COR-L47 (cell line): ENCODE measurements around the gene PLXDC2.
"Not testable (repeated sequence)": the region's sequence is repeated elsewhere in the genome, so short reads cannot be mapped to it uniquely, and the experiment has no call there.

Experiments used
- DNase-seq: peaks from one replicate; lab custom pipeline; 2025; lab: John Stamatoyannopoulos, UW

The PLXDC2 gene

DNA sequence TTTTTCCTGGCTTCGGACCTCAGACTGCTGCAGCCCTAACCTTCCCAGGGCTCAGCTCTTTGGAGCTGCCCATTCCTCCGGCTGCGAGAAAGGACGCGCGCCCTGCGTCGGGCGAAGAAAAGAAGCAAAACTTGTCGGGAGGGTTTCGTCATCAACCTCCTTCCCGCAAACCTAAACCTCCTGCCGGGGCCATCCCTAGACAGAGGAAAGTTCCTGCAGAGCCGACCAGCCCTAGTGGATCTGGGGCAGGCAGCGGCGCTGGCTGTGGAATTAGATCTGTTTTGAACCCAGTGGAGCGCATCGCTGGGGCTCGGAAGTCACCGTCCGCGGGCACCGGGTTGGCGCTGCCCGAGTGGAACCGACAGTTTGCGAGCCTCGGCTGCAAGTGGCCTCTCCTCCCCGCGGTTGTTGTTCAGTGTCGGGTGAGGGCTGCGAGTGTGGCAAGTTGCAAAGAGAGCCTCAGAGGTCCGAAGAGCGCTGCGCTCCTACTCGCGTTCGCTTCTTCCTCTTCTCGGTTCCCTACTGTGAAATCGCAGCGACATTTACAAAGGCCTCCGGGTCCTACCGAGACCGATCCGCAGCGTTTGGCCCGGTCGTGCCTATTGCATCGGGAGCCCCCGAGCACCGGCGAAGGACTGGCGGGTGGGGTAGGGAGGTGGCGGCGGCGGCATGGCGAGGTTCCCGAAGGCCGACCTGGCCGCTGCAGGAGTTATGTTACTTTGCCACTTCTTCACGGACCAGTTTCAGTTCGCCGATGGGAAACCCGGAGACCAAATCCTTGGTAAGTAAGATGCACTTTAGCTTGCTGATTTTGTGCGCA is at the start of gene PLXDC2:
PLXDC2 (plus strand) TSS at position 22 of the 820 bp plus-strand sequence.
- no peak for DNase-seq

DNA sequence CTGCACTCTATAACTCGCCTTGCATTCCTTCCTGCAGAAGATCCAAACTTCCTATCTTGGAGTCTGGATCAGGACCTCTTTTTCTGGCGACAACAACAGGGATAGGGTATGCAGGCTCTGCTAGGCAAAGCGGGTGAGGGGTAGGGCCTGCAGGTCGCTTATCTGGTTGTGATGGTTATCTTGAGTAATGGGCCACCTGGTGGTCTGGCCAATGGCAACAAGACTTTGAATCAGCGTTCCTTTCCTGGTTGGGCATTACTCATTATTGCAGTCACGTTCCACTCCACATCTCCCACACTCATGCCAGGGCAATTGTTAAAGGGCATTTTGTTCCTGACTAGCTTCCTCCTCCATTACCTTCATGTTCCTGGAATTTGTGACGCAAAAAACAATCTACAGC is 48.4 kb upstream of the PLXDC2 start:
- no peak for DNase-seq

DNA sequence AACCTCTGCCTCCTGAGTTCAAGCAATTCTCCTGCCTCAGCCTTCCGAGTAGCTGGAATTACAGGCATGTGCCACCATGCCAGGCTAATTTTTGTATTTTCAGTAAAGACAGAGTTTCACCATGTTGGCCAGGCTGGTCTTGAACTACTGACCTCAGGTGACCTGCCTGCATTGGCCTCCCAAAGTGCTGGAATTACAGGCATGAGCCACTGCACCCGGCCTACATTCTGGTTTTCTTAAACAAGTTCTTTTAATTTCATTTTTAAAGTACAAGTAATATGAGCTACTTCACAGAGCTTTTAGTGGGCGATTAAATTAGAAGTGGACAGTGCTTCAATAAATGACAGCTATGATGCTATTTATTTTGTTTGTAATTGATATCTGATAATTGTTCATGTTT is 46.4 kb upstream of the PLXDC2 start:
- not testable (repeated sequence) for DNase-seq

DNA sequence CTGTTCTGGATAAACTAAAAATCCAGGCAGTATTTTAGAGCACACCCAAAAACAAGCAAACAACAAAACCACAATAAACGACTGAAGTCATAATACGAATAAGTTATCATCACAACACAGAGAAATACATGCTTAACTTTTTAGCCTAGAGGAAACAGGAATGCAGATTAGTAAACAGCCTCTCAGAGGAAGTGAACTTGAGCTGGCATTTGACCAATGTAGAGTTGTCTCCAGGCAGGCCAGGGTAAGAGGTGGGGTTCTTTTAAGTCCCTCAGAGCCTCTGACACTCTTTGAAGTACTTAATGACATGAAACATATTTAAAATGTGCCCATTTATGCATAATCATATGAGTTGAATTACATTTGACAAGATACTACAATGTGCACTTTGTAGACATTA is 43.3 kb upstream of the PLXDC2 start:
- no peak for DNase-seq

DNA sequence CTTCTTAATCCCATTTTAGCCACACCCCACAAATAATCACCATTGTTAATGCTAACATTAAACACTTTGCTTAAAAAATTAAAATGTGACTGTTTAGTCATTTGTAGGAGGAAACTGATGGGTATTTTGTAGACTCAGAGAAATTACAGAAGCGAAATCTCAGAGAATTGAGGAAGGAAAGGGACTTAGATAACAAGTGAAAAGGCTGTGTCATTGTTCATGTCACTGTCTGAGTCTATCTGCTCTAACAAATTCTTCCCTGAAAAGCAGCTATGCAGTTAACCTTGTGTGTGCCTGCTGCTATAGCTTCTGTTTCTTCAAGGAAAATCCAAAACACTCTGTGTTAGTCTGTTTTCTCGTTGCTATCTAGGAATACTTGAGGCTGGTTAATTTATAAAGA is 40.9 kb upstream of the PLXDC2 start:
- no peak for DNase-seq

DNA sequence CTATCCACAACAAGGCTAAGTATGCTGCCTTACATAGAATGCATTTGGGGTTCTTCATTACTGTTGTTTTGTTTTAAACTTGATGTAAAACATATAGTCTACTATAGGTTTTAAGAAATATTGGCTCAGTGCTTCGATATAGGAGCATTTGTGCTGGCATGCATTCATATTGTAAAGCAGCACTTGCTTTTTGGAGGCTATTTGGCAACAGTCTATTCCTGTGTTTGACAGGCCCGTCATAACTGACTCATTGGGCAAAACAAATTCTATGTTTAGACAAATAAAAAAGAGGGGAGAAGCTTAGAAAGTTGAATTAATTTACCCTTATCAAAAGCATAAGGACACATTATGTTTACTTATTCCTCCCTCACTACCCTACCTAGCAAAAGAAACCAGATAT is 38.4 kb upstream of the PLXDC2 start:
- DNase-seq = no peak

DNA sequence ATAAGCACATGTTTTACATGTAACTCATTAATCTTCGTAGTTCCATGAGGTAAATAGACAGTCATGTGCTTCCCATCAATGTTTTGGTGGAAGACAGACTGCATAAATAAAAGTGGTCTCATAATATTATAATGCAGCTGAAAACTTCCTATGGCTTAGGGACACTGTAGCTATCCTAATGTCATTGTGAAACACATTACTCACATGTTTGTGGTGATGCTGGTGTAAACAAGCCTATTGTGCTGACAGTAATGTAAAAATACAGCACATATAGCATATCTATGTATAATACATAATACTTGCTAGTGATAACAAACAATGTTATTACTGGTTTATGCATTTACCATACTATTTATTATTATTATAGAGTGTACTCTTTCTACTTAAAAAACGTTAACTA is 37.2 kb upstream of the PLXDC2 start:
- DNase-seq = no peak

DNA sequence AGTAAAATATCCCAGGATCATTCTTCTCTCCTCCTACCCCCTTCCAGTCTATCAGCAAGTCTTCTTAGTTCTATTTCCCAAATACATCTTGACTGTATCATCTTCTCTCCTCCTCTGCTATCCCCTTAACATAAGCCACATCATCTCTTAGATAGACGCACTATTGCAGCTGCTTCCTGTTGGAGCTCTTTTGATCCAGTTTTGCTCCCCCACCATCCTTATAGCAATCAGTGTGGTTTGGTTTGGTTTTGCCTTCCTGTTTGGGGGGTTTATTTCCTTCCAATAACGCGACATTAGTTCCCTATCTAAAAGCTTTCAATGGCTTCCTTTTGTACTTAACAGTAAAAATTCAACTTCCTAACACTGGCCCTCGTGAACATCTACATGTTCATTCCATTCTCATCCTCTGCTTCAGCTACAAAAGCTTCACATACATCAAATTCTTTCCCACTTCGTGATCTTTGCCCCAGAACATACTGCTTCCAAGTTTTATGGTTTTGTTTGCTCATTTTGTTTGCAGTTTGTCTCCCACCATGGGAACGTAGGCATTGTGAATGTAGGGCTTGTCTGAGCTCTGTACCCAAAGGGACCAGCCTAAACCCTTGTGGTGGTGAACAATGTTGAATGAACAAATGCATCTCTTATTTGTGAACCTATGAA is 33.7 kb upstream of the PLXDC2 start:
- no peak for DNase-seq

DNA sequence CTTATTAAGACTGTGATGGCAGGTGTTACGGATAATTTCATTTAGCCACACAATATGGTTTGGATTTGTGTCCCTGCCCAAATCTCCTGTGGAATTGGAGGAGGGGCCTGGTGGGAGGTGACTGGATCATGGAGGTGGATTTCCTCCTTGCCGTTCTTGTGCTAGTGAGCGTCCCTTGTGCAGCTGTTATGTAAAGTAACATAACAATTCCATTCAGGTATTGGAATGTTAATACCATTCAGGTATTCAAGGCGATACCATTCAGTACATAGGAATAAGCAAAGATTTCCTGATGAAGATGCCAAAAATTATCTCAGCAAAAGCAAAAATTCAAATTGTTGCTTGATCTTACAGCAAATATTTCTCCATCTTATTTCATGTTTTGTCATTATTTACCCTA is 32.5 kb upstream of the PLXDC2 start:
- no peak for DNase-seq

DNA sequence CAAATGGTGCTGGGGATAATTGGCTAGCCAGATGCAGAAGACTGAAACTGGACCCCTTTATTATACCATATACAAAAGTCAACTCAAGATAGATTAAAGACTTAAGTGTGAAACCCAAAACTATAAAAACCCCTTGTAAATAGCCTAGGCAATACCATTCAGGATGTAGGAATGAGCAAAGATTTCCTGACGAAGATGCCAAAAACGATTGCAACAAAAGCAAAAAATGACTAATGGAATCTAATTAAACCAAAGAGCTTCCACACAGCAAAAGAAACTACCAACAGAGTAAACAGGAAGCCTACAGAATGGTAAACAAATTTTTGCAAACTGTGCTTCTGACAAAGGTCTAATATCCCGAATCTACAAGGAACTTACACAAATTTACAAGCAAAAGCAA is 30.9 kb upstream of the PLXDC2 start:
- no peak for DNase-seq

DNA sequence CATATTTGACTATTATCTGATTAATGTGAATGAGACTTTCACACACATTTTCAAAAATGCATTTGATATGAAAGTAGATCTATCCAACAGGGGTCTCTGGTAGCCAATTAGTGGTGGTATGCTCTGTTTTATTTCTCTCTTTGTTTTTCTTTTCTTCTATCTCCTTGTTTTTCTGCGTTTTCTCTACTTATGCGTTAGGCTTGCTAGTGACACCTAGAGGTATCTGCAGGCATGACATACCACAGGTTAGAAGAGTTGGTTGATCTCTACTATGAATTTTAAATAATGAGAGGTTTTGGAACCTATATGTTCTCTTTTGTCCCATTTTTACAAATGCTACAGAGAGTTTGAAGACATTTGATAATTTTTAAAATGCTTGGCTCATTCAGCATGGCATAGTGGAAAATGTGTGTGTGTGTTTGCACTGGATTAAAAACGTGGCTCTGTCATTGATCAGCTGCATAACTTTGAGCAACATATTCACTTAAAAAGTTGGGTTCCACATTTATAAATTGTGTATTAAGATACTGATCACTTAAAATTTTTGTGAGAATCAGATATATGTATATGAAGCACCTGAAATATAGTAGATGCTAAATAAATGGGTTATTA is 28.1 kb upstream of the PLXDC2 start:
- DNase-seq = no peak

DNA sequence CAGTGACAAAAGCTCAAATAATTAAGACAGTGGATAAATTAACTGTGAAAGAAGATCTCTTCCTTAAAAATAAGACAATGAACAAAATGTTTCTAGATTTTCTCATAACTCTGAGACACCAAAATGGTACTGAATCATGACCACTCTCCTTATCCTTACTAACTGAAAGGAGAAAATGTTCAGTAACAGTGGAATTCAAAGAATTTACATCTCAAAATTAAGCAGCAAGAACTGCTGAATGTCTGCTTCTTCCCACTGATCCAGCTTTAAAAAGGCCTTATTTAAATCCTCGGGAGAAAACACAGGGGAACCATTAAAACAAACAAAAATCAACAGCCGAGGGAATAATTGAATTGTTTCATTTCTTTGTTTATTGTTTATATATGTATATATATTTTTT is 27.3 kb upstream of the PLXDC2 start:
- DNase-seq = no peak

DNA sequence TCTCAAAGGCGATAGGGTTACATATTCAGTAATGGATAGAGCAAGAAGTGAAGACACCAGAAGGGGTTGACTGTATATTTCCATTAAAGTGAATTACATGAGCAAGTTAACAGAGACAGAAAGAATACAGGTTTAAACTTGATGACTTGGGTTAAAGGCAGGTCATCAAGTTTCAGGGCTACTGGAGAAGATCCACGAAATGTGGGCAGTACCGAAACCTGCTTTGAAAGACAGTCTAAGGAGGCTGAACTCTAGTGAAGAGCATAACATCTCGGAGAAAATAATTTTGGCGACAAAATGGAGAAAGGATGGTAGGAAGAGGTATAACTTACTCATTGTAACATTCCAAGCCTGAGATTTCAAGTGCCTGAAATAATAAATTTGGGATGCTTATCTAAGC is 26.6 kb upstream of the PLXDC2 start:
- DNase-seq = no peak

DNA sequence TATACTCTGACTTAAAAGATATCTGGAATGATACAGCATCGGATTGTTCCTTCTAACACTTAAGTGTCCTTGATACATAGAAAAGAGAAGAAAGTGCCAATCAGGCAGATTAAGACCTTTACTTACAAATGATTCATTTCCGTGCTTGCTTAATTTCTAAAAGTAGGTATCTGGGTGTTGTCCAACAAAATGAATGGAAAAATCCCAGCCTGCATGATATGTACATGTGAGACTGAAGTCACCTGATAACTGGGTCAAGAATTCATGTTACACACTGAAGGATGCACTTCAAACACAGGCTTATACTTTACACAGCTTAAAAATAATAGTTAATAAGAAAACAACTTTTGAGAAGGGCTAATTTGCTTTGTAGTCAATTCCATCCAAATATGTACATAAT is 25.2 kb upstream of the PLXDC2 start:
- DNase-seq = no peak

DNA sequence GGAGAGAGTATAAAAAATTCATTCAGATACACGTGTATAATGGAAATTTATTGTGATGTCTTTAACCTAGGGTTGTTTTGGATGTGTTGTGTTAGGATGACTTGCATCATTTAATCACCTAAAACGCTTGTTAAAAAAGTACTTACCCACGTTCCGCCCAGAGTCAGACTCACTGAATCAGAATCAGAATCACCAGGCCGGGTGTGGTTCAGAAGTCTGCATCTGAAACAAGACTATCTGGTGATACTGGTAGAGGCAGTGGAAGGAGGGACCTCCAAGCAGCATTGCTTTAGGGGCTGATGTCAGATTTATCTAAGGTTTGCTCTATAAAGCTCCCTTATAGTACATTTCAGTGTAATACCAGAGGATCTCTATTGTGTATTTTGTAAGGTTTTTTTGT is 20.5 kb upstream of the PLXDC2 start:
- no peak for DNase-seq

DNA sequence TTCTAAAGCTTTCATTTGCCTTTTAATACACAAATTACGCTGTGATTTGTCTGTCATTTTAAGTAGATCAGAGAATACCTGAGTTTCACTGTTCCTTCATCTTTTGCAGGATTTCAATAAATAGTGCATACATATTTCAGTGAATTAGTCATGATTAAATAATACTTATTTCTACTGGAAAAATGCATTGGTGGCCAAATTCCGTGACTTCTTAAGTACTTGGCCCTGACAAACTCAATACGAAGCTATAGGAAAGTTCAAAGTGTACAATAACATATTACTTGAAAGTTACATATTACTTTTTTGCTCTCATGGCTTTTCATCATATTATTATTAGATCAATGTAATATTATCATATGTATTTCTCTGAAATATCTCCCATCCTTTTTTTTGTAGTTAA is 16.1 kb upstream of the PLXDC2 start:
- DNase-seq = no peak

DNA sequence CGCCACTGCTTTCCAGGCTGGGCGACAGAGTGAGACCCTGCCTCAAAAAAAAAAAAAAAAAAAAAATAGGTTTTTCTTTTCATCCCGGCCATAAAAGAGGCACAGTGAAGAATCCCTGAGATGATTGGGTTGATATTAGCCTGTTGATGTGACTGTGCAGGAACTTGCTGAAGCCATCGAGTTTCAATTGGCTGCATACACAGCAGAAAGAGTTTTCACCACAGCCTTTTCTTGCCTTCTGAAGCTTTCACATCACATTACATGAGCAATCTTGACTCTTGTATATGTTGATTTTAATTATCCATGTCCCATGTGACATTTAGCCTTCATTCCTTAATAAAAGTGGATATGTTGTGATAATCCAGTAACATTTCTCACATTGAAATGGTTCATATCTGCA is 14.9 kb upstream of the PLXDC2 start:
- DNase-seq = no peak

DNA sequence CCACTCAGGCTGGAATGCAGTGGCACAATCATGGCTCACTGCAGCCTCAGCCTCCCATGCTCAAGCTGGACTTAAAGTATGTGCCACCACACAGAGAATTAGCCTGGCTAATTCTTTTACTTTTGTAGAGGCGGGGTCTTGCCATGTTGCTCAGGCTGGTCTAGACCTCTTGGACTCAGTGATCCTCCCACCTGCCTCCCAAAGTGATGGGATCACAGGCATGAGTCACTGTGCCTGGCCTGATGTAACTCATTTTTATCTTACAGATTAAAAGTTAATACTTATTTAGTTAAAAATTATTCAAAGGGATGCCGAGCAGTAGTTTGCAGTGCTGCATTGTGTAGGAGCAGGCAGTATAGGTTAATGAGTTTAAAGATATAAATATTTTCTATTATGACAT is 12.6 kb upstream of the PLXDC2 start:
- DNase-seq = no peak

DNA sequence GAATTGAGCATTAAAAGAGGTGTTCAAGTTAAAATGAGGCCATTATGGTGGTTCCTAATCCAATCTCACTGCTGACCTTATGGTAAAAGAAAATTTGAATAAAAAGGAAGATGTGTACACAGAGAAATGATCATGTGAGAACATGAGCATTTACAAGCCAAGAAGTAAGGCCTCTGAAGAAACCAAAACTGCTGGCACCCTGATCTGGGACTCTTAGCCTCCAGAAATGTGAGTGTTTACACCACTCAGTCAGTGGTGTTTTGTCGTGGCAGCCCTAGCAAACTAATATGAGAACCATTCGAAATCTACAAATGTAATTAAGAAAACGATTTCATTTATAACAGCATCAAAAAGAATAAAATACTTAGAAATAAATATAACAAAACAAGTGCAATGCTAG is 6.8 kb upstream of the PLXDC2 start:
- DNase-seq = no peak

DNA sequence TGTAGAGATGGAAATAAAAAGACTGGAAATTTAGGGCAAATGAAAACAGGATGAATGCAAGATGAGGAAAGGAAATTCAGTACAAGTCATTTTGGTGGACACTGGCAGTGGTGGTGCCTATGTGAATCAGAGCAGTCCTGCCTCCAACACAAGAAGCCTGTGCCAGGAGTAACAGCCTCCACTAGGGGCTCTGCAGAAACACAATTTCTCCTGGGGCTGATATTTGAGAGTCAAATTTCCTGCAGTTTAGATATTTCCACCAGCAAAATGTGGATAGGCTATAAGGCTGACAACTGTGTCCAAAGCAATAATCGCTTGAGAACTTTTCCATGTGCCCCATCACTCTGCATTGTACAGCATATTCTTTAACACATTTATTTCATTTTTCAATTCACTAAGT is 4.7 kb upstream of the PLXDC2 start:
- no peak for DNase-seq

DNA sequence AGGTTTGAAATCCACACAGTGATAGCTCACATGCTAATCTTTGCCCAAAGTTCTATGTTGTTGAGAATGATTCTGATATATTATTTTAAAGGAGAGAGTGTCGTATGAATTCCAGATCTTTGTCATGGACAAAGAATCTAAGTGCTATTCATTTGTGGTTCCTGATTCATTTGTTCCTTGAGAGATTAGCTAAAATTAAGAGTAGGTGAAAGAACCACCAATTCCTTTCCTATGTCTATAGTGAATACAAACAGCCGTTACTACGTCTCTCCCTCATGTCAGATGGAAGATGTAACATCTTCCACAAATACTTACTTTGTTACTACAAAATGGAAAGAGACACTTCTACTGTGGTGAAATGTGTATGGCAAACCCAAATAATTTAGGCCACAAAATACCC is 3.3 kb upstream of the PLXDC2 start:
- no peak for DNase-seq

DNA sequence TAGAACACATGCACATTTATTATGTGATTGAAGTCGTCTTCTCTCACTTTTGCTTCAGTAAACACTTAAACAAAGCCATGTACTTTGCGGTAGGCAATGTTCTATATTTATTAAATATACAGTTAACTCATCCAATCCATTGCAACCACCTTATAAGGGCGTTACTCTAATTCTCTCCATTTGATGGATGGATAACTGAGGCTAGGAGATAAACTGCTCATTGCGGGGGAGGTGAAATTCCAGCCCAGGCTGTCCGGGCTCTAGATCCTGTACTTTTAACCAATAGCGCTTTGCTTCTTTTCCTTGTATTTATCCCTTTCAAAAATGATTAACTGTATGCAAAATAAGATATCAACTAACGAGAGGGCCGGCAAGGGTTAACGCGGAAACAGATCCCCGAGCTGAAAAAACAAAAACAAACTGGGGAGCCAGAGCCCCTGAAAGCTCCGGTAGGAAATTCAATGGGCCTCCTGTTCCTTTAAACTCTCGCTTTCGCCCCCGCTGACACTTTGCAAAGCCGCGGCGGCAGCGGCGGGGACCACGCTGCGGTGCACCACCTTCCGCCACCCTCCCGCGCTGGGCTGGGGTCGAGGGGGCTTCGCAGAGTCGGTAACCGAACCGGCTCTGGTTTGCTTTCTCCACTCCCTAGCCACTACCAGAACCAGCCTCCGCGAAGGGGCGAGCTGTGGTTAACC is 1.0 kb upstream of the PLXDC2 start:
- no peak for DNase-seq
